OCI-LY7 (cell line): ENCODE results near the gene IFT43.

ENCODE experiments used
- EZH2phosphoT487 ChIP-seq: fragments of 200-600 bp; sonication (generic); IDR thresholded peaks from 2 replicates; pipeline ENCODE4 v1.6.1; 2018; ENCODE audit warnings: low read depth, borderline replicate concordance, mild to moderate bottlenecking, mixed run types, antibody characterized with exemption, low read length, moderate library complexity, mixed read lengths
- TF ChIP-seq, protein P1 (sequence below): fragments of 200-600 bp; sonication (generic); conservative IDR thresholded peaks from 2 replicates; pipeline ENCODE4 v1.5.1; 2014; ENCODE audit warnings: mild to moderate bottlenecking, antibody characterized with exemption, low read length, moderate library complexity, mixed read lengths

DNA sequence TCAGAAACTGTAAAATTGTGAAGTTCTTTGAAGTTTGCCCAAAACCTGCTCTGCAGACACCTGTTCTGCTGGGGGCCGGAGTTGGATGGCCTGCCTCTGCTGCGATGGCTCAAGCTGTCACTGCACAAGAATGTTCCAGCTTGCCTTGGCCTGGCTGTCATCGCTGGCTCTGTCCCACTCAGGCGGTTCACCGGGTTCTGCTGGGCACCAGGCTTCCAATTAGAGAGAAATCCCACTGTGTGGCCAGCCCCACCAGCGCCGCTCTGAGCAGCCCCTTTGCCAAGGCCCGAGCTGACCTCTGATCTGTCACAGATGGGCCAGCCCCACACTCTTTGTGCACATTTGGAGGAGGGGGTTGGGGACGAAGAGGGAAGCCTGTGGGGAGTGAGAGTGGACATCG is 94.5 kb downstream of the IFT43 start:
- no peak for TF ChIP-seq EZH2phosphoT487
- TF ChIP-seq, protein P1, sequence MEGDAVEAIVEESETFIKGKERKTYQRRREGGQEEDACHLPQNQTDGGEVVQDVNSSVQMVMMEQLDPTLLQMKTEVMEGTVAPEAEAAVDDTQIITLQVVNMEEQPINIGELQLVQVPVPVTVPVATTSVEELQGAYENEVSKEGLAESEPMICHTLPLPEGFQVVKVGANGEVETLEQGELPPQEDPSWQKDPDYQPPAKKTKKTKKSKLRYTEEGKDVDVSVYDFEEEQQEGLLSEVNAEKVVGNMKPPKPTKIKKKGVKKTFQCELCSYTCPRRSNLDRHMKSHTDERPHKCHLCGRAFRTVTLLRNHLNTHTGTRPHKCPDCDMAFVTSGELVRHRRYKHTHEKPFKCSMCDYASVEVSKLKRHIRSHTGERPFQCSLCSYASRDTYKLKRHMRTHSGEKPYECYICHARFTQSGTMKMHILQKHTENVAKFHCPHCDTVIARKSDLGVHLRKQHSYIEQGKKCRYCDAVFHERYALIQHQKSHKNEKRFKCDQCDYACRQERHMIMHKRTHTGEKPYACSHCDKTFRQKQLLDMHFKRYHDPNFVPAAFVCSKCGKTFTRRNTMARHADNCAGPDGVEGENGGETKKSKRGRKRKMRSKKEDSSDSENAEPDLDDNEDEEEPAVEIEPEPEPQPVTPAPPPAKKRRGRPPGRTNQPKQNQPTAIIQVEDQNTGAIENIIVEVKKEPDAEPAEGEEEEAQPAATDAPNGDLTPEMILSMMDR, result no peak
